ENCODE measurements around the gene ZNF775. TPM values are rescaled to one million over a fixed set of nuclear protein-coding genes. Genes with fewer than 3 reads are reported as not detected.

Gene ZNF775
- total and polyA plus RNA-seq, 5 donors, result 4.5 to 6.5 (median 5.7) TPM

GRCh38 chr7:150369748-150370501 lies 9.2 kb upstream of the ZNF775 start:
- WGBS, result 34% methylated on average over 23 of the region's 23 CpGs
- intact Hi-C loops (cut with DNase I), result loop anchor here in 1 of 4 donors (5.0 kb wide), 1 partner anchor 32 kb away; no protein-coding TSS in a partner anchor

GRCh38 chr7:150370612-150371071 lies 8.5 kb upstream of the ZNF775 start:
- intact Hi-C loops (cut with DNase I), result no loop called here
- DNase-seq (no peak), ATAC-seq (no peak)
- Histone ChIP-seq H3K27me3 (ENCODE audit: control insufficient read depth, insufficient read depth) (no peaks in the 10 kb centered on the region), H3K4me3 (ENCODE audit: low read length) (no peak overlapping the region), H3K9me3 (ENCODE audit: control insufficient read depth, low read length) (no peaks in the 10 kb centered on the region), H3K27ac (ENCODE audit: low read length) (no peak overlapping the region), H3K4me1 (ENCODE audit: control insufficient read depth, insufficient read depth, low read length) (peaks cover 4% of the 10 kb centered on the region)
- WGBS, result 71% methylated on average over 3 of the region's 3 CpGs

More at GRCh38 chr7:150369748-150370501, 9.2 kb upstream of the ZNF775 start:
- Histone ChIP-seq H3K27ac (ENCODE audit: low read length) (peak overlapping the region; percentile 78), H3K4me3 (ENCODE audit: low read length) (peak overlapping the region; percentile 63), H3K4me1 (ENCODE audit: control insufficient read depth, insufficient read depth, low read length) (peaks cover 4% of the 10 kb centered on the region), H3K27me3 (ENCODE audit: control insufficient read depth, insufficient read depth) (no peaks in the 10 kb centered on the region), H3K9me3 (ENCODE audit: control insufficient read depth, low read length) (no peaks in the 10 kb centered on the region)
- DNase-seq (peak in 1 of 3 donors; percentile 51), ATAC-seq (peak in 1 of 2 donors; percentile 1)

- H3K4me1 ChIP-seq (ENCODE audit: control insufficient read depth, insufficient read depth, low read length), result peaks cover 4% of the 10 kb centered on the region
- intact Hi-C loops (cut with DNase I), result no loop called here
- no peak overlapping the region for H3K4me3 ChIP-seq (ENCODE audit: low read length)
- ATAC-seq (no peak), DNase-seq (peak in 2 of 3 donors; percentile 58 to 65)
- H3K27ac ChIP-seq (ENCODE audit: low read length), result no peak overlapping the region
- 85% methylated on average over 48 of the region's 48 CpGs for WGBS
- no peaks in the 10 kb centered on the region for H3K27me3 ChIP-seq (ENCODE audit: control insufficient read depth, insufficient read depth)
- no peaks in the 10 kb centered on the region for H3K9me3 ChIP-seq (ENCODE audit: control insufficient read depth, low read length)
Measured at GRCh38 chr7:150371131-150371995, 7.8 kb upstream of the ZNF775 start.

DNA sequence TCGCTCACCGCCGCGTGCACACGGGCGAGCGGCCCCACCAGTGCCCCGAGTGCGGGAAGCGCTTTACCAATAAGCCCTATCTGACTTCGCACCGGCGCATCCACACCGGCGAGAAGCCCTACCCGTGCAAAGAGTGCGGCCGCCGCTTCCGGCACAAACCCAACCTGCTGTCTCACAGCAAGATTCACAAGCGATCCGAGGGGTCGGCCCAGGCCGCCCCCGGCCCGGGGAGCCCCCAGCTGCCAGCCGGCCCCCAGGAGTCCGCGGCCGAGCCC lies 7.2 kb upstream of the ZNF775 start:
- no peaks in the 10 kb centered on the region for H3K9me3 ChIP-seq (ENCODE audit: control insufficient read depth, low read length)
- H3K4me3 ChIP-seq (ENCODE audit: low read length), result no peak overlapping the region
- no peak for ATAC-seq
- 89% methylated on average over 30 of the region's 30 CpGs for WGBS
- no peaks in the 10 kb centered on the region for H3K27me3 ChIP-seq (ENCODE audit: control insufficient read depth, insufficient read depth)
- peaks cover 4% of the 10 kb centered on the region for H3K4me1 ChIP-seq (ENCODE audit: control insufficient read depth, insufficient read depth, low read length)
- intact Hi-C loops (cut with DNase I), result no loop called here
- no peak for DNase-seq
- H3K27ac ChIP-seq (ENCODE audit: low read length), result no peak overlapping the region

GRCh38 chr7:150372271-150373048 lies 6.7 kb upstream of the ZNF775 start:
- H3K27me3 ChIP-seq (ENCODE audit: control insufficient read depth, insufficient read depth), result no peaks in the 10 kb centered on the region
- H3K27ac ChIP-seq (ENCODE audit: low read length), result no peak overlapping the region
- no peak overlapping the region for H3K4me3 ChIP-seq (ENCODE audit: low read length)
- DNase-seq, result peak in 1 of 3 donors; percentile 53
- H3K4me1 ChIP-seq (ENCODE audit: control insufficient read depth, insufficient read depth, low read length), result peaks cover 4% of the 10 kb centered on the region
- H3K9me3 ChIP-seq (ENCODE audit: control insufficient read depth, low read length), result no peaks in the 10 kb centered on the region
- 84% methylated on average over 79 of the region's 79 CpGs for WGBS
- no peak for ATAC-seq
- intact Hi-C loops (cut with DNase I), result no loop called here

GRCh38 chr7:150373049-150373801 lies 5.9 kb upstream of the ZNF775 start:
- peaks cover 7% of the 10 kb centered on the region for H3K4me1 ChIP-seq (ENCODE audit: control insufficient read depth, insufficient read depth, low read length)
- H3K27me3 ChIP-seq (ENCODE audit: control insufficient read depth, insufficient read depth), result no peaks in the 10 kb centered on the region
- no peaks in the 10 kb centered on the region for H3K9me3 ChIP-seq (ENCODE audit: control insufficient read depth, low read length)
- WGBS, result 70% methylated on average over 21 of the region's 21 CpGs
- DNase-seq (peak in 1 of 3 donors; percentile 48), ATAC-seq (no peak)
- peak overlapping the region; percentile 14 for H3K27ac ChIP-seq (ENCODE audit: low read length)
- no peak overlapping the region for H3K4me3 ChIP-seq (ENCODE audit: low read length)
- intact Hi-C loops (cut with DNase I), result no loop called here

- DNase-seq (no peak), ATAC-seq (no peak)
- Histone ChIP-seq H3K4me1 (ENCODE audit: control insufficient read depth, insufficient read depth, low read length) (peaks cover 8% of the 10 kb centered on the region), H3K27ac (ENCODE audit: low read length) (no peak overlapping the region), H3K4me3 (ENCODE audit: low read length) (no peak overlapping the region), H3K9me3 (ENCODE audit: control insufficient read depth, low read length) (no peaks in the 10 kb centered on the region), H3K27me3 (ENCODE audit: control insufficient read depth, insufficient read depth) (no peaks in the 10 kb centered on the region)
- 80% methylated on average over 4 of the region's 4 CpGs for WGBS
- intact Hi-C loops (cut with DNase I), result no loop called here
Measured at GRCh38 chr7:150374026-150374425, 5.1 kb upstream of the ZNF775 start.

DNA sequence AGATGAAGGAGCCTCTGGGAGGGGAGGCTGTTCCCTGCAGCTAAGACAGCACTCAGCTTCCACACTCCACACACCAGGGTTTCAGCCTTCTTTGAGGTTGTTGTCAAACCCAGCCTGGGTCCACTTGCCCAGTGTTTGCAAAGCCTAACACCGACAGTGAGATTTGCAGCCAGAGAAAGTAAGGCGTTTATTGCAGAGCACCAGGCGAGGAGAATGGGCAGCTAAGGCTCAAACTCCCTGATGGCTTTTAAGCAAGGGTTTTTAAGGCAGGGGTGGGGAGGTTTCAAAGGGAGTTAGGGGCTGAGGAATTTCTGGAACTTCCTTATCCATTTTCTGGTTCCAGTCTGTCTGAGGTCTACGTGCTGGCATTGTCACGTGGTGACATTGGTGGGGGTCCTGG lies 4.7 kb upstream of the ZNF775 start:
- no peaks in the 10 kb centered on the region for H3K27me3 ChIP-seq (ENCODE audit: control insufficient read depth, insufficient read depth)
- no peak overlapping the region for H3K4me3 ChIP-seq (ENCODE audit: low read length)
- H3K9me3 ChIP-seq (ENCODE audit: control insufficient read depth, low read length), result no peaks in the 10 kb centered on the region
- WGBS, result 81% methylated on average over 5 of the region's 5 CpGs
- ATAC-seq, result no peak
- intact Hi-C loops (cut with DNase I), result no loop called here
- no peak for DNase-seq
- H3K4me1 ChIP-seq (ENCODE audit: control insufficient read depth, insufficient read depth, low read length), result peaks cover 8% of the 10 kb centered on the region
- no peak overlapping the region for H3K27ac ChIP-seq (ENCODE audit: low read length)

GRCh38 chr7:150375662-150376521 lies 3.2 kb upstream of the ZNF775 start:
- no peak for DNase-seq
- 88% methylated on average over 10 of the region's 10 CpGs for WGBS
- H3K27ac ChIP-seq (ENCODE audit: low read length), result no peak overlapping the region

DNA sequence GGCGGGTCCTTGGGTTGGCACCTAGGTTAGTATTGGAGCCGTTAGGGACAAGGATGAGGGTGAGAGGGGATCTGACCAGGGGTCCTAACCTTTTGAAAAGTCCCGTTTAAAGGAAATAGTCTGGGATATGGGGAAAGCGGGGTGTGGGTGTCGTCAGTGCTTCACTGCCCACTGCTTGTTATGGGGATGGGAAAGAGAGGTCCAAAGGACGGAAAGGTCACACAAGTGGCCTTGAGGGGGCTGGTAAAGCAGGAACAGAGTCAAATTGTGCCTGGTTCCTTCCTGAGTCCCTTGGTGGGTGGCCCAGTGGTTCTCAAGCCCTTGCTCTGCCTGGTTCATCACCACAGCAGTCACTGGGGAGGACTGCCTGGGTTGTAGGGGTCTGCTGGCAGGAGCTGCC lies 2.6 kb upstream of the ZNF775 start:
- DNase-seq (no peak), ATAC-seq (no peak)
- Histone ChIP-seq H3K4me3 (ENCODE audit: low read length) (no peak overlapping the region), H3K9me3 (ENCODE audit: control insufficient read depth, low read length) (no peaks in the 10 kb centered on the region), H3K4me1 (ENCODE audit: control insufficient read depth, insufficient read depth, low read length) (peaks cover 3% of the 10 kb centered on the region), H3K27ac (ENCODE audit: low read length) (no peak overlapping the region), H3K27me3 (ENCODE audit: control insufficient read depth, insufficient read depth) (no peaks in the 10 kb centered on the region)
- 79% methylated on average over 6 of the region's 6 CpGs for WGBS
- intact Hi-C loops (cut with DNase I), result no loop called here

More at GRCh38 chr7:150375662-150376521, 3.2 kb upstream of the ZNF775 start:
- no peak for ATAC-seq
- Histone ChIP-seq H3K27me3 (ENCODE audit: control insufficient read depth, insufficient read depth) (no peaks in the 10 kb centered on the region), H3K4me1 (ENCODE audit: control insufficient read depth, insufficient read depth, low read length) (peaks cover 3% of the 10 kb centered on the region), H3K9me3 (ENCODE audit: control insufficient read depth, low read length) (no peaks in the 10 kb centered on the region), H3K4me3 (ENCODE audit: low read length) (no peak overlapping the region)
- intact Hi-C loops (cut with DNase I), result no loop called here

Data from right cardiac atrium (tissue), 5 donors.